ENCODE results near the gene TXNDC5.
"Not testable (repeated sequence)": the region's sequence is repeated elsewhere in the genome, so short reads cannot be mapped to it uniquely, and the experiment has no call there.

The TXNDC5 gene

GRCh38 chr6:7897461-7898192 lies 13.0 kb downstream of the TXNDC5 start:
- in situ Hi-C loops (cut with MboI; ENCODE audit: low sequenced_read_pairs) = no loop called here

- in situ Hi-C loops (cut with MboI; ENCODE audit: low sequenced_read_pairs) = no loop called here
These were observed 14.1 kb downstream of the TXNDC5 start for GRCh38 chr6:7896465-7896987.

- in situ Hi-C loops (cut with MboI; ENCODE audit: low sequenced_read_pairs) = no loop called here
These were observed 15.5 kb downstream of the TXNDC5 start for GRCh38 chr6:7895125-7895423.

DNA sequence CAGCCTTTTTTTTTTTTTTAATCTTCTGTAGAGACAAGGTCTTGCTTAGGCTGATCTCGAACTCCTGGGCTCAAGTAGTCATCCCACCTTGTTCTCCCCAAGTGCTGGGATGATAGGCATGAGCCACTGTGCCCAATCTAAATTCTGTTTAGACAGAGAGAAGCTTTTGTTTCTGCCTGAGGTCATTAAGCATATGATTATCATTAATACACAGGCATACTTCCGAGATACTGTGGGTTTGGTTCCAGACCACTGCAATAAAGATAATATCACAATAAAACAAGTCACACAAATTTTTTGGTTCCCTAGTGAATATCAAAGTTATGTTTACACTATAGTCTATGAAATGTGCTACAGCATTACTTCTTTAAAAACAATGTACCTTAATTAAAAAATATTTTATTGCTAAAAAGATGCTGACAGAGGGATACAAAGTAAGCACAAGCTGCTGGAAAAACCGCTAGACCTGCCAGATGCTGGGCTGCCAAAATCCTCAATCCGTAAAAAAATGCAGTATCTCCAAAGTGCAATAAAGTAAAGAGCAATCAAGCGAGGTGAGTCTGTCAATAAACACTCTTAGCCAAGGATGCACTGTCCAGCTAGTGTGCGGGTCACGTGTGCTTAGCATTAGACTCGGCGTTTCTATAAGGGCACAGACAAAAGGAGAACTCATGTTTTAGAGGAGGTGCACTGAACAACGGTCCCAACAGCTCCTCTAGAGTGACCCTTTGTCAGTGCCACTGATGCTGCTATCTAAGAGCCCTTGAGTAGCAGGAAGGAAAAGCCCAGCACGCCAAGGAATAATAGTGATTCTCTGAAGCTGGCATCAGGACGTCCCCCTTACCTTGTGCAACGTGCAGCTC lies 16.1 kb downstream of the TXNDC5 start:
- in situ Hi-C loops (cut with MboI; ENCODE audit: low sequenced_read_pairs) = no loop called here

DNA sequence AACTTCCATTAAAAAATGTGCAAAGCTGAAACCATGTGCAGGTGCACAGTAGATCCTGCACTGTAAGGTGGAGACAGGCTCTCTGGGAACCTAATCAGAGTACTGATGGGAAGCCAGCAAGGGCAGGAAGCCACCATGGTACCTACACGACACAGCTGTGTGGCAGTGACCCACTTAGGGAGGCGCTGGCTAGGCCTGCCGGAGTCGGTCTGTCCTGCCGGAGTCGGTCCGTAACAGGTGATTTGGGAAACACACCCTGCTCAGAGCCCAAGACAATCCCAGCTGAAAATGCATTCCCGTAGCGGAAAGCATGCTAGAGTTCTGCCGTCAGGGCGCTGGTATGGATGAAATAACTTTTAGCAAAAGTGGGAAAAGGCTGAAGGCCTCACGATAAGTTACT lies 17.2 kb downstream of the TXNDC5 start:
- in situ Hi-C loops (cut with MboI; ENCODE audit: low sequenced_read_pairs) = no loop called here

GRCh38 chr6:7892367-7892766 lies 18.2 kb downstream of the TXNDC5 start:
- in situ Hi-C loops (cut with MboI; ENCODE audit: low sequenced_read_pairs) = not testable (repeated sequence)

GRCh38 chr6:7891078-7891872 lies 19.3 kb downstream of the TXNDC5 start:
- in situ Hi-C loops (cut with MboI; ENCODE audit: low sequenced_read_pairs) = no loop called here

DNA sequence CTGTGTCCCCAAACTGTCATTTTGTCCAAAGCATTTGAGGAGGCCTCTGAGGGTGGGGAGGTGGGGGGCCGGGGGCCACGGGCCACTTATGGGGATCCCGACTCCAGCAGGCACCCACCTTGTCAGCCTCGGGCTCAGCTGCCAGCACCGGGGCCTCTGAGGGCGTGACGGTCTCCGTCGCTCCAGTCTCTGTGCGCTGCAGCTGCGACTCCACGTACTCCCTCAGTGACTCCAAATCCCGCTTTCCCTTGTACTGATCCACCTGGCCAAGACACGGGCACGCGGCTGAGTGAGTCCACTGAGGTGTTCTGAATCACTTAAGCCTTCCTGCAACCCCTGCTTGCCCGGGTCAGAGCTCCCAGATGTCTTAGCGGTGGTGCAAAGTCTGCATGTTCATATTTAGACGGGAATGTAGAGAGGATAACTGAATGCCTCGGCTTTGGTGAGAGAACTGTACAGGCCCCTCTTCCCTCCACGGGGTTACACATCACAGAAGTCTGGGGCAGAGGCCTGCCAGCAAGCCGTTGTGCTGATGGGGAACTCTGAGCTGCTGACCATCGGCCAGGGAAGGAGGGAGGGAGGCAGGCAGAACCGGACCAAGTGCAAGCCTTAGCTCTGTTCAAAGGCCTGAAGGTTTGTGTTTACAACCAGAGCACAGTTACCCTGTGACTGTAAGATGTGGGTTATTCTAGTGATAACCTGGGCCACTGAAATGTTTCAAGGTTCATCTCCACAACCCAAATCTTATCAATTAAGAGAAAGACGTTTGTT lies 21.8 kb downstream of the TXNDC5 start:
- in situ Hi-C loops (cut with MboI; ENCODE audit: low sequenced_read_pairs) = no loop called here

GRCh38 chr6:7887278-7887991 lies 23.2 kb downstream of the TXNDC5 start:
- in situ Hi-C loops (cut with MboI; ENCODE audit: low sequenced_read_pairs) = no loop called here

DNA sequence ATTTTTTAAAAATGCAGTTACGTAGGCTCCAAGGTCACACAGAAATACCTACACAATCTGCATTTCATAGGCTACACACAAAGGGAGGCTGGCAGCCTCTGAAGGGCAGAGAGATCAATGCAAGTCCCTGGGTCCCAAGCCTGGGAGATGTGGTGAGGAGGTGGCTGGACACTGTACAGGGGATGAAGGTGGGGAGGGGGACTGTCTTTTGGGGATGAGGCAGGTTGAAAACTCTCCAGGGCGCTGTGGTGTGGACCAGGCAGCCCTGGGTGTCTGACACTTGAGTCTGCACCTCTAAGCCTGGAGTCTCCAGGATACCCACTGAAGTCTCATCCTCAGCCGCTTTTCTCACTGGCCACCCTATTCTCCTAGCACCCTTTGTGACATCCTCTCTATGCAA lies 24.5 kb downstream of the TXNDC5 start:
- in situ Hi-C loops (cut with MboI; ENCODE audit: low sequenced_read_pairs) = no loop called here

DNA sequence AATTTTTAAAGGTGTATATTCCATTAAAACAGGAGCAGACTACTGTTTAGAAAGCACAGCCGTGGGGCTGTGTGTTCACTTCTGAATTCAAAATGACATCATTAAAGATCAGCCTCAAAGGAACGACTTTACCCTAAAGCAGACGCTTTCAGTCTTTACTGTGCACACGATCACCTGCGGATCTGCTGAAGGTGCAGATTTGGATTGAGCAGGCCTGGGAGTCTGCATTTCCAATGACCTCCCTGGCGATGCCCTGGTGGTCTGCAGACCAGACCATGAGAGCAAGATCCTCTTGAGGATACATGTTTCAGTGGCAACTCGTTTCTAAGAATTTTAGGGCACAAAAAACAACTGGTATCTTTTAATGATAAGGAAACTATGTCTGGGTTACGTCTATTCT lies 27.2 kb downstream of the TXNDC5 start:
- in situ Hi-C loops (cut with MboI; ENCODE audit: low sequenced_read_pairs) = no loop called here

DNA sequence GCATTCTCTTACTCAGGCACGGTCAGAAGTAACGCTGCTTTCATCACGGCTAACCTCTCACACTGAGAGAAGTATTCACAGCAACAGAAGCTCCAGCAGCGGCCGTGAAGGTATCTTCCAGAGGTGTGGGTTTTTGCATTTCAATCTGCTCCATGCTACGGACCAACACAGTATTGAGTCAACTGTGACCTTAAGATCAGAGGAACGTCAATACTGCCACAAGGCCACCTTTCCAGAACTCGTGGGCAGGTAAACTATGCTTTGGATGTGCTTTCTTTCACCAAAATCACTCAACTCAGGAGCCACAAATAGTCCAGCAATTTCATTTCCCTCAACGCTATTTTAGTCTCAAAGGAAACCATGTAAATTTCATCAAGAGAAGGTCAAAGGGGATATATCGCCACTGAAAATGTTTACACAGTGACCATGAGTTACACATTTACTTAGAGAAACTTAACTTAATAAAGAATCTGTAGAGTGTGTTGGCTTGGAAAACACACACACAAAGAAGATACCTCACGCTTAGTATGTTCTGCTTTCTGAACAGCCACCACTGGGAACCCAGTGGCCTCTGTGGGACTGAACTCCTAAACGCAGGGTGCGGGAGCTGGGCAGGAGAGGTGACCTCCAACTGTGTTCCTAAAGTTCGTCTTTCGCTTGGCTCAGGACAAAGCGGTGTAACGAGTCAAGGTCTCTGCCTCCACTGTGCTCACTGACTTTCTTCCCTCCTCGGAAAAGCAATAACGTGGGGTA lies 27.9 kb downstream of the TXNDC5 start:
- in situ Hi-C loops (cut with MboI; ENCODE audit: low sequenced_read_pairs) = no loop called here

DNA sequence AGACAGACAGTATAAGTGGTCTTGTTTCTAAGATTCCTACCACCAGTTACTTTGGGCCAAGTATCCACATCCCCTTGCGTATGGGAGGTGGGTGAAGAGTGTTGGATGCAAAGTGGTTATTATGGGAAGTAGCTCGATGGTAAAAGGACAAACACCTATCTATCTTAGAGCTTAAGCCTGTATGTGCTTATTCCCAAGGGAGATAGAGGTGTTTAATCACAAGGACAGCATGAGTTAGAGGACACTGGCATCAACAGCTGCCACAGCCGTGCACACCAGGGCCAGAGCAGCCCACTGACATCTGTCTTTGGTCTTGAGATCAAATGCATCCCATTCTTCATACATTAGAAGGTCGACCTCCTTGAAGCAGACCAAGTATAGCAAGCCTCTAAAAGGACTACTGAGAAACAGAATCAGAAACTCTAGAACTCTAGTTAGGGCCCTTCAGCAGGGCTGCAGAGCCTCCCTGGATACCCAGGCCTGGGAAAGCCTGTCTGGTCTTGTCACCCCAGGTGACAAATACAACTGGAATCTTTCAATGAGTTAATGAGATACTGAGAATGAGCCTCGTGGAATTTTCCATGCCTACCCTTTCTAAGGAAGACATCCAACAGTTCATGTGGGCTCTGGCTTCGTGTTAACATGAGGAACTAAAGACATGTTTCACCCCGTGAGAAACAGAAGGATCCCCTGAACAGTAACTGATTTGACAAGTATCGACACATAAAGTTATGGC lies 28.7 kb downstream of the TXNDC5 start:
- in situ Hi-C loops (cut with MboI; ENCODE audit: low sequenced_read_pairs) = no loop called here

DNA sequence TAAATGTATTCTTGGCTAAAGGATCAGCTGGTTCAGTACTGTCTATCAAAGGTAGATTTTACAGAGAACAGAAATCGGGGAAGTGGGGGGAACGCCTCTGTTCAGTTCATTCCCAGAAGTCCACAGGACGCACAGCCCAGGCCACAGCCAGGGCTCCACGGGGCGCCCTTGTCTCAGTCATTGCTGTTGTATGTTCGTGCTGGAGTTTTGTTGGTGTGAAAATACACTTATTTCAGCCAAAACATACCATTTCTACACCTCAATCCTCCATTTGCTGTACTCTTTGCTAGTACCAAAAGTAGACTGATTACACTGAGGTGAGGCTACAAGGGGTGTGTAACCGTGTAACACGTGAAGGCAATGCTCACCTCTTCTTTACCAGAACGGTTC lies 29.9 kb downstream of the TXNDC5 start:
- in situ Hi-C loops (cut with MboI; ENCODE audit: low sequenced_read_pairs) = no loop called here

DNA sequence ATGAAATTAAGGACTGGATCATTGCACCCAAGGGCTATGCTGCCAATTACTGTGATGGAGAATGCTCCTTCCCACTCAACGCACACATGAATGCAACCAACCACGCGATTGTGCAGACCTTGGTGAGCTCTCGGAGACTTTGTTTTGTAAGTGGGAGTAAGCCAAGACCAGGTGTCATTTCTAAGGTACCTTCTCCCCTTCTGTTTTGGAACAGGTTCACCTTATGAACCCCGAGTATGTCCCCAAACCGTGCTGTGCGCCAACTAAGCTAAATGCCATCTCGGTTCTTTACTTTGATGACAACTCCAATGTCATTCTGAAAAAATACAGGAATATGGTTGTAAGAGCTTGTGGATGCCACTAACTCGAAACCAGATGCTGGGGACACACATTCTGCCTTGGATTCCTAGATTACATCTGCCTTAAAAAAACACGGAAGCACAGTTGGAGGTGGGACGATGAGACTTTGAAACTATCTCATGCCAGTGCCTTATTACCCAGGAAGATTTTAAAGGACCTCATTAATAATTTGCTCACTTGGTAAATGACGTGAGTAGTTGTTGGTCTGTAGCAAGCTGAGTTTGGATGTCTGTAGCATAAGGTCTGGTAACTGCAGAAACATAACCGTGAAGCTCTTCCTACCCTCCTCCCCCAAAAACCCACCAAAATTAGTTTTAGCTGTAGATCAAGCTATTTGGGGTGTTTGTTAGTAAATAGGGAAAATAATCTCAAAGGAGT lies 30.4 kb downstream of the TXNDC5 start:
- in situ Hi-C loops (cut with MboI; ENCODE audit: low sequenced_read_pairs) = no loop called here

DNA sequence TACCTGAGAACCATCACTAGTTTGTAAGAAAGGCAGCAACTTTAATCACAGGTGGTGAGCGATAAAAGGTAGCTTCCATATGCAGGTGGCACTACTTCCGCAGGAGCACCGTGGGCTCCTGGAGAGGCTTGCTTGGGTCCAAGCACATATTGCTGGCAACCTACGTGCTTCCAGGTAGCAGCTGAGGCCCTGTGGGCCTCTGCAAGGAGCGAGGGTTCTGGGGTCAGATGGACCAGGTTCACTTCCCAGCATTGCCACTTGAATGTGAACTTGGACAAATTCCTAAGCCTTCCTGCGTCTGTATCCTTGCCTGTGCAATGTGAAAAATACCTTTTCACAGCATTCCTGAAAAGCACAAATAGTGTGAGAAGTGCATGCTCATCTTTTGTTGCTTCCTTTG lies 31.0 kb downstream of the TXNDC5 start:
- in situ Hi-C loops (cut with MboI; ENCODE audit: low sequenced_read_pairs) = no loop called here

GRCh38 chr6:7879043-7879442 lies 31.5 kb downstream of the TXNDC5 start:
- in situ Hi-C loops (cut with MboI; ENCODE audit: low sequenced_read_pairs) = no loop called here

DNA sequence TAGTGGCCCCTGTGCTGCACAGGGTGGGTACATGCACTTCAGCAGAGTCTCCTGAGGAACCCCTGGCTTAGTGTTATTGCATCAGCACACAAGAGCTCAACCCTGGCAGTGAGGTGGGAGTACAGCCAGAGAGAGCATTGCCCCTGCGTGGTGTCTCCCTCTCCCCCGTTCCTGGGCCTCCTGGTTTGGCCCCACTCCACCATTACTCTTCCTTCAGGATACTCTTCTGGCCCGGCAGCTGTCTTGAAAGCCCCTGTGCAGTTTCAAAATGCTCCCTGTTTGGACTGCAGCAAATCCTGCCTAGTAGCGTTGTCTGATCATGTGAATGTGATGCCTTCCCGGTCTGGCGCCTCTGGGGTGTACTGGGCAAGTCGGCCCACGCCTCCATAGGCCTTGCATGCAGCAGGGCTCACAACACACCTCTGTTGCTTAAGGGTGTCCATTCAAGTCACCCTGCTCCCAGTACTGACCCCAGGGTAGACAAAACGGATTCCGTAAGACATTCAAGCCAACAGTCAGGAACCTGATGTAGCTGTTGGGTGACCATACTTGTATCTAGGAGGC lies 32.1 kb downstream of the TXNDC5 start:
- in situ Hi-C loops (cut with MboI; ENCODE audit: low sequenced_read_pairs) = no loop called here
